ENCODE results near the gene THRA.

GRCh38 chr17:40099619-40100418 is 37.1 kb downstream of the THRA start:
- TF ChIP-seq POLR2AphosphoS5 (IDR thresholded peaks at IDR 0.05; ENCODE audit: low read depth, low read length): no peak
- TF ChIP-seq TAF1 (IDR thresholded peaks at IDR 0.05; ENCODE audit: borderline replicate concordance, insufficient read depth, low read length): no peak
- TF ChIP-seq SIN3A (IDR thresholded peaks at IDR 0.05; ENCODE audit: borderline replicate concordance, insufficient read depth, low read length): no peak
